Neural progenitor cell (in vitro differentiated cells): ENCODE results near the gene MAML3.

Source experiments
- CTCF ChIP-seq: fragments of 200-600 bp; sonication (generic); IDR thresholded peaks from 2 replicates; pipeline ENCODE4 v1.5.1; 2017; ENCODE audit warnings: antibody characterized with exemption, mild to moderate bottlenecking
- EZH2phosphoT487 ChIP-seq: fragments of 200-600 bp; sonication (generic); IDR thresholded peaks from 2 replicates; pipeline ENCODE4 v1.6.1; 2017; ENCODE audit warnings: antibody characterized with exemption

DNA sequence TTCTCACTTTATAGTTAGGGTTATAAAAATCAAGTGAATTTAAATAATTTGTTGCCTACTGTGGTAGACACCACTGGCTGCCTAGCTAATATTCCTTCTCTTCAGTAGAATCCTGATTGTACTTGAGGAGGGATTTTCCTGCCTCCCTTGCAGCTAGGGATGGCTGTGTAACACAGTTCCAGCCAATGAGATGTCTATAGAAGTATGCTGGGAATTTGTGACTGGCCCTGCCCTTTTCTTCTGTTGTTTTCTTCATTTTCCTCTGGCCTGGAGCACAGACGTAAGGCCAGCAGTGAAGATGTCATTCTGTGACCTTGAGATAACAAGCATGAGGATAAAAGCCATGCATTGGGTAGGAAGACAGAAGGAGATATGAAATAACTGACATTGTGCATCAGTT lies 343.3 kb downstream of the MAML3 start:
- no peak for TF ChIP-seq CTCF
- no peak for TF ChIP-seq EZH2phosphoT487
